GM18870 (cell line): ENCODE measurements around the gene RBBP8.
"Not testable (repeated sequence)": the region's sequence is repeated elsewhere in the genome, so short reads cannot be mapped to it uniquely, and the experiment has no call there.

ENCODE experiments used
- ATAC-seq: cut with Tn5 transposase; IDR thresholded peaks from one replicate; pipeline ENCODE4 v1.9.1; 2021; ENCODE audit warnings: moderate library complexity; ENCODE audit not compliant: unreplicated experiment

Gene RBBP8

GRCh38 chr18:22939649-22940048 lies 6.5 kb downstream of the RBBP8 start:
- no peak for ATAC-seq

DNA sequence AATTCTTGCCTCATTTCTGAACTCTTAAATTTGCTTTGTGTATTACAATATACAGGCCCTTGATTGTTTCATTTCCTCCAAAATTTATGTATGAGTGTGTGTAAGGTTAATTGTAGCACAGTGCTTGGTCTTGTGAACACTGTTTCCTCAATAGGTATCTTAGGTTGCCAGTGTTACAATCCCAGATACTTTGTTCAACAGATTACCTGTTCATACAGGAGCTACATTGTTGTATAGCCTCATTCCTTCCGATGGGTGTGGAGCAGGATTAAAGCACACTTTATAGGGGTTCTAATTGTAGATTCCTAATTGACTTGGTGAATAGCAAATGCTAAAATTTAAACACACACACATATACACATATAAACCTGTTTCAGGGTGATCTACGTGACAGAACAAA lies 10.7 kb downstream of the RBBP8 start:
- no peak for ATAC-seq

DNA sequence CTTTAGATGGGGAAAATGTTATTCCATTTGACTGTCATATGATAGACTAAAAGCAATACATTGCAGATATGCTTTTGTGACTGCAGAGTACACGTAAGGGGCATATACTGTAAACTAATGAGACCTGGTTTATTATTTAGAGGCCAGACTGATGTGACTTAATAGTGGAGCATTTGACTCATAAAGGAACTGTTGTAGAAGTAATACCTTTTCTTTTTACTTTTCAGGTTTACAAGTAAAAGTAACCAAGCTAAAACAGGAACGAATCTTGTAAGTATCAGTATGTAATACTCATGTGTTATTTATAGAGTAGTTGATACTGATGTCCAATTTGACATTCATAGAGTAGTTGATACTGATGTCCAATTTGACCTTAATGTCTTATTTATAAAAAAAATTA lies 13.1 kb downstream of the RBBP8 start:
- ATAC-seq = peak; percentile 51

DNA sequence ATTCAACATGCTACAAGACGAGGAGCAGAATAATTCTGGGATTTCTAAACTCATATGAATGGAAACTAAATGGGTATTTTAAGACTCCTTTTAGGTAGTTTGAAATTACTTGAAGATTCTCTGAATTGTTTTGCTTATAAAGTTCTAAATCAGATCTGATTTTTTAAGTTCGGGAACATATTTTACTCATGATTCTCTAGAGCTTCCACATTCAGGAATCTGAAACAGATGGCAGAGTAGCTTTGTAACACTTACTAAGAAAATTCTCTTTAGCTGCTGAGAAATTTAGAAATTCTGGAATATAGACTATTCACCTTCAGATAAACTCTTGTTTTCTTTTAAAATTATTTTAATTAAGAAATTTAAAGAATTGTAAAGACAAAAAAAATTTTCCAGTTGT lies 13.7 kb downstream of the RBBP8 start:
- ATAC-seq = no peak

DNA sequence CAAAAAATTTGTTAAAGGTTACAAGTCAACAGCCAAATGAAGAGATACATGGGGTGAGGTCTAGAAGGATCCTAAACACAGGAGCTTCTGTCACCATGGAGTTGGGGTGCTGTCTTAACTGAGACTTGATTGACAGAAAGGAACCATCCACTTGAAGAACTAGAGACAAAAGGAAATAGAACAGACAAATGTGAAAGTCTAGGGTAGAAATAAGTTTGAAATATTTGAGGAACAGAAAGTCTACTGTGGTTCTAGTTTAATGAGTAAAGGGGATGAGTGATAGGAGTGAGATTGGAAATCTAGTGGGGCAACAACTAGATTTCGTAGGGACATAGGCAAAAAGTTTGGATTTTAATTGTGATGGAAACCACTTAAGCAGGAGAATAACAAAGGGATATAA lies 18.7 kb downstream of the RBBP8 start:
- no peak for ATAC-seq

GRCh38 chr18:22952525-22952924 lies 19.4 kb downstream of the RBBP8 start:
- no peak for ATAC-seq

DNA sequence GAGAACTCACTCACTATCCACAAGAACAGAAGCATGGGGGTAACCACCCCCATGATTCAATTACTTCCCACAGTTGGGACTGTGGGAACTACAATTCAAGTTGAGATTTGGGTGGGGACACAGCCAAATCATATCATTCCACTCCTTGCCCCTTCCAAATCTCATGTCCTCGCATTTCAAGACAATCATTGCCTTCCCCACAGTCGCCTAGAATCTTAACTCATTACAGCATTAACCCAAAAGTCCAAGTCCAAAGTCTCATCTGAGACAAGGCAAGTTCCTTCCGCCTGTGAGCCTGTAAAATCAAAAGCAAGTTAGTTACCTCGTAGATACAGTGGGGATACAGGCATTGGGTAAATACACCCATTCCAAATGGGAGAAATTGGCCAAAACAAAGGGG lies 20.9 kb downstream of the RBBP8 start:
- not testable (repeated sequence) for ATAC-seq

- no peak for ATAC-seq
Observed at GRCh38 chr18:22956226-22956625, 23.1 kb downstream of the RBBP8 start.

GRCh38 chr18:22961156-22961555 lies 28.0 kb downstream of the RBBP8 start:
- no peak for ATAC-seq

- no peak for ATAC-seq
Observed at GRCh38 chr18:22962004-22962403, 28.9 kb downstream of the RBBP8 start.

GRCh38 chr18:22964116-22964515 lies 31.0 kb downstream of the RBBP8 start:
- ATAC-seq = no peak

DNA sequence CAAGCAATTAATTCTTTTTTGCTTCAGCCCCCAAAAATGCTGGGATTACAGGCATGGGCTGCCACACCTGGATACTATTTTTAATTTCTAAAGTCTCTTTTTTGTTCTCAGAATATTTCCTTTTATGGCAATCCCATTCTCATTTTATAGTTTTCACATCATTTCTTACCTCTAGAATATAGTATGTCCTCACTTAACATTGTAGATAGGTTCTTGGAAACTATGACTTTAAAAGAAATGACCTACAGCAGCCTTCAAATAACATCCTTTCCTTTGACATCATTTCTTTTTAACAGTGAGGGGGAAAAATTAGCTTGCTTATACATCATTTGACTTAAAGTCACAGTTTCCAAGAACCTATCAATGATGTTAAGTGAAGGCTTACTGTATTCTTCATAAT lies 31.6 kb downstream of the RBBP8 start:
- ATAC-seq = no peak

GRCh38 chr18:22971038-22971437 lies 37.9 kb downstream of the RBBP8 start:
- ATAC-seq = no peak

- ATAC-seq = no peak
Observed at GRCh38 chr18:22974001-22974400, 40.9 kb downstream of the RBBP8 start.

DNA sequence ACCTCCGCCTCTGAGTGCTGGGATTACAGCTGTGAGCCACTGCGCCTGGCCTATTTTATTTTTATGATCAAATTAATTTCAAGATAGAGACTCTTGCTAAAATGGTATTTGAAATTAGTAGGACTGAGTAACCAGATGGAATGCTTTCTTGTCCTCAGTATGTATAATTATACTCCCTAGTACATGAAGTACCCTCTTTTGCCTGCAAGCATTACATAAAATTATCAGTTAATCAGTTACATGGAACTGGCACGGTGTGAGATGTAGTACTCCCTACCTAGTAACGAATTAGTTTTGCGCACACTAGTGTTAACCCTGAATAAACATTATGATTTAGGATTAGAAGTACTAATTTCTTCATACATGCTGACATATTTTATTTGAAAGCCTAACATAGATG lies 41.6 kb downstream of the RBBP8 start:
- ATAC-seq = no peak

DNA sequence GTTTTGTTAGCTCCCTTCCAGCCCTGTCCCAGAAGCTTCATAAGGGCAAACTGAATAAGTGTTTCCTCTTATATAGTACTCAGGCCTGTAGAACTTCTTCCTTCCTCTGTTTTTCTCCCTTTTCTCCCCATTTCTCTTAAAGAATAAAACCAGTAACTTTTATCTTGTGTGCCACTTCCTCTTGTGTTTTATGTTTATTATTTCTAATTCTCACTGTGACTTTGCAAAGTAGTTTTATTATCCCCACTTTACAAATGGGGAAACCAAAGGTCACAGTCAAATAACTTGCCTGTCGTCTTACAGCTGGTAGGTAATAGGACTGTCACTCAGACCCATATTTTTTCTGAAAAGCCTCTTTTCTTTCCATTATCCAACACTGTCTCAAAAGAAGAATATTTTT lies 42.4 kb downstream of the RBBP8 start:
- ATAC-seq = no peak

DNA sequence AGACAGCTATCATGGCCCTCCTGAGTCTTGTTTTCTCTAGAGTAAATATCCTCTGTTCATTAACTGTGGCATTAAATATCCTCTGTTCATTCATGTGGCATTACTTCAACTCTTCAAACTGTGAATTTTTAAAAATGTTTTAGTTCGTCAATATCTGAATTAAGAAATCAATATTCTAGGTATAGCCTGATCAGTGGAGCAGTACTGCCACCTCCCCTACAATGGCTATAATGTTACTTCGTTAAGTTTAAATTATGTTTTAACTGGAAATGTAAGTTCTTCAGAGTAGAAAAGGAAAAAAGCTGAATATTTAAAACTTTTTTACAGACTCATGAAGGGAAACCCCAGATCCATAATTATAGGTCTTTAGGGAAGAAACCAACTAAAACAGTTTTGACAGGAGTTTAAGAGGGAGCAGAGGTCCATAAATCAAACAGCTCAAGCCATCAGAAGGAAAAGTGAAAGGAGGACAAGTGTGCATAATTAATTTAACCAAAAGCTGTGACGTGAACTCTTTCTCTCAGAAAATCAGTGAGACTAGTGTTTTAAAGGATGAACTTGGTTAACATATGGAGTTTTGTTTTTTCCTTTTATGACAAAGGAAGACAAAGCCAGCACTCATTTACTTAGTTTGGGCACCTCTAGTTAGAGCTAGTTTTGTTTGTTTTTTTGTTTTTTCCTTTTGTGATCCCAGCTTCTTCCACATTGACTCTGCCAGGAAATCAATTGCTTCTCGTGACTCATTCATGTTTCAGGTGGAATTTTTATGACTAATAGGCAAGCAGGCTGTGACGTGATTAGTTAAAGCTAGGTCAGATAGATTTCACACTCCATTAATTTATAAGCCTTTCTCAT lies 44.9 kb downstream of the RBBP8 start:
- no peak for ATAC-seq

- ATAC-seq = no peak
Observed at GRCh38 chr18:22980394-22980793, 47.3 kb downstream of the RBBP8 start.

- ATAC-seq = no peak
Observed at GRCh38 chr18:22981274-22982133, 48.4 kb downstream of the RBBP8 start.

DNA sequence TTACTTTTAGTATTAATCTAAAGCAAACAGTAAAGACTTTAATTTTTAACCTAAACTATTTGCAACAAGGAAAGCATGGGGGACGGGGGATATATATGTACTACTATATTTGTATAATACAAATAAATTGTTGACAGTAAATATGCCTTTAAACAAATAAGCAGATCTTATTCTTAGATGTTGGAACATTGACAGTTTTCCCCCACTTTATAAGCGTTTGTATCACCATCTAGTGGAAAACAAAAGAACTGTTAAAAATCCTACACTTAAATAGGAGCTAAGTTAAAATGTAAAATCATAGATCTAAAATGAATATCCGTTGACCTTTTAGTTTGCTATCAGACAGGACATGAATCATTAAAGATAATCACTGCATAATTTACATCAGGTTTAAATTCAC lies 50.0 kb downstream of the RBBP8 start:
- no peak for ATAC-seq

DNA sequence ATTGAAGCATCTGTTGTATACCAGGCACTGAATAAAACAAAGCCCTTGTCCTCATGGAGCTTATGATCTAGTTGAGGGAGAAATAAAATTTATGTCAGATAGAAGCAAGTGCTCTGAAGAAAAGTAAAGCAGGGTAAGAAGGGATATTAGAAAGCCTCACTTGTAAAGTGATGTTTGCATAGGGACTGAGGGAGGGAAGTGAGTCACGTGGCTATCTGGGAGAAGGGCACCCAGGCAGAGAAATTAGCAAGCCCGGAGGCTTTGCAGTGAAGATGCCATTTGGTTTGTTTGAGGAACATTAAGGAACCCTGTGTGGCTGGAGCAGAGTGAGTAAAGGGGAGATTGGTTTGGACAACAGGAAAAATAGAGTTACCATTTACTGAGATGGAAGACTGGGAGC lies 52.1 kb downstream of the RBBP8 start:
- no peak for ATAC-seq

- peak; percentile 26 for ATAC-seq
Observed at GRCh38 chr18:22987547-22988189, 54.5 kb downstream of the RBBP8 start.
